A172 (cell line): Measurements from ENCODE around the gene TRDMT1. TPM values are rescaled to one million over a fixed set of nuclear protein-coding genes. Genes with fewer than 3 reads are reported as not detected.

Experiments
- DNase-seq: peaks from one replicate; pipeline ENCODE4 v3.0.0-alpha.2; 2015; ENCODE audit warnings: low spot score
- total RNA-seq: library from RNA; depleted of rRNA; stranded (reverse); fragments of >200 nt; shearing (Covaris generic); gene quantifications from 2 replicates; pipeline ENCODE4 v1.2.3, GENCODE V29; 2014; rRNA removed

The TRDMT1 gene, protein sequence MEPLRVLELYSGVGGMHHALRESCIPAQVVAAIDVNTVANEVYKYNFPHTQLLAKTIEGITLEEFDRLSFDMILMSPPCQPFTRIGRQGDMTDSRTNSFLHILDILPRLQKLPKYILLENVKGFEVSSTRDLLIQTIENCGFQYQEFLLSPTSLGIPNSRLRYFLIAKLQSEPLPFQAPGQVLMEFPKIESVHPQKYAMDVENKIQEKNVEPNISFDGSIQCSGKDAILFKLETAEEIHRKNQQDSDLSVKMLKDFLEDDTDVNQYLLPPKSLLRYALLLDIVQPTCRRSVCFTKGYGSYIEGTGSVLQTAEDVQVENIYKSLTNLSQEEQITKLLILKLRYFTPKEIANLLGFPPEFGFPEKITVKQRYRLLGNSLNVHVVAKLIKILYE
- total RNA-seq, result 4.3 and 5.9 TPM in 2 replicates

GRCh38 chr10:17200912-17201793 lies at the start of gene TRDMT1:
TSS of gene TRDMT1 (minus strand) at chr10:17201672. CDS start at chr10:17201634, 38 bp downstream.
- peak; percentile 88 for DNase-seq

DNA sequence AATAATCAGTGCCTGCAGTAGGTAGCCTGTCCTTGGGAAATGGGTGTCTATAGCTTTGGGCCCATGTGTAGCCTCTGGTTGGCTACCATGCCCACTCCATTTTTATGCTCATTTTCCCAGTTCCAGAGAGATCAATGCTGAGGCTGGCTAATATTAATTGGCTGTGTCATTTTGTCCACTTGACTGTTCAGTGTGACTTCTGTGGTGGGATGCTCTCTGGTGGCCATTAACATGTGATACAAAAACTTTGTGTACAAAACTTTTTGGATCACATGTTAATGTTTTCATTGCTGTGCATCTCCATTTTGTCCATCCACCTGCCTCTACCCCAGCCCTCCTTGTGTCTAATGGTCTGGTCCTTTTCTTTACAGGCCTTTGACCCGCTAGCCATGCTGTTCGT lies 49.3 kb upstream of the TRDMT1 start:
- DNase-seq, result no peak

GRCh38 chr10:17249820-17250219 lies 48.3 kb upstream of the TRDMT1 start:
- DNase-seq, result peak; percentile 28

DNA sequence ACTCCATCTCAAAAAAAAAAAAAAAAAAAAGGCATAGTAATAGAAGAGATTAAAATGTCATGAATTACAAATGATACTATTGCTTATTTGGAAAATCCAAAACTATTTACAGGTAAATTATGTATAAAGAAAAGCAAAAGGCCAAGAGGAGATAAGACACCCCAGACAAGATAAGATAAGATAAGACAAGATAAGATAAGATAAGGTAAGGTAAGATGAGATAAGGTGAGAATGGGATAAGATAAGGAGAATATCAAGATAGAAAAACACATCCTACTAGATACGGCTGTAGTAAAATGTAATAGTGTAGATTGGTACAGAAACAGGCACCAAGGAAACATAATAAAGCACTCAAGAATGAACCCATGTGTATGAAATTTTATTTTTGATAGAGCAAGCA lies 47.5 kb upstream of the TRDMT1 start:
- DNase-seq, result no peak

DNA sequence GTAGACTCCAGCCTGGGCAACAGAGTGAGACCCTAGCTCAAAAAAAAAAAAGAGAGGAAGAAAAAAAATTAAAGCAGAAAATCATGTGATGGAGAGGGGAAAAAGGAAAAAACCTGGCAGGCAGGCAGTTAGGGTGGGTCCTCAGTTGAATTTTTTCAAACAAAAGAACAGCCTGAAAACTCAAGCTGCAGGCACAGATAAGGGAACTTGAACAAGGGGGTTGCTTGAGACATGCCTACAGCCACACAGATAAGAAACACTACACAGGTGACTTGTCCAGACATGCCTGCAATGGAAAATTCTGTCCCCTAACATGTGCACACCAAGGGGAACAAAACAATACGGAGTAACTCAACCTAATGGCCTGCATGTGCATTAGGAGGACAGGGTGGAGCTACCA lies 45.7 kb upstream of the TRDMT1 start:
- DNase-seq, result no peak

GRCh38 chr10:17244700-17245365 lies 43.4 kb upstream of the TRDMT1 start:
- DNase-seq, result peak; percentile 58

DNA sequence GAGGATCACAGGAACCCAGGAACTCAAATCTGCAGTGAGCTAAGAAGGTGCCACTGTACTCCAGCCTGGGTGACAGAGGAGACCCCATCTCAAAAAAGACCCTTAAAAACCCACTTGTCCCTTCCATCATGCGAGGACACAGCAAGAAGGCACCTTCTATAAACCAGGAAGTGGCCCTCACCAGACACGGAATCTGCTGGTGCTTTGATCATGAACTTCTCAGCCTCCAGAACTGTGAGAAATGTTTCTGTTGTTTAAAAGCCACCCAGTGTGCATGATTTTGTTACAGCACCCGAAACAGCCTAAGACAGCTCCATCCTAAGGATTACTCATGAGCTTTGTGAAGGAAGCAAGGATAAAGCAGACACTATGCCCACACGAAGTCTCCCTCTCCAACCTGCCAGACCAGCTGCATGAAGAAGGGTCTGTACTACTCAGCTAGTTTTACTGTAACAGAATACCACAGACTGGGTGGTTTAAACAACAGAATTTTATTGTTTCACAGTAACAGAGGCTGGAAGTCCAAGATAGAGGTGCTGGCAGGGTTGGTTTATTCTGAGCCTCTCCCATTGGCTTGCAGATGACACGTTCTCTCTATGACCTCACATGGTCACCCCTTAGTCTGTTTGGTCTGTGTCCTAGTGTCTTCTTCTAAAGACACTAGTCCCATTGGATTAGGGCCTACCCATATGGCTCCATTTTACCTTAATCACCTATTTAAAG lies 40.3 kb upstream of the TRDMT1 start:
- DNase-seq, result no peak

DNA sequence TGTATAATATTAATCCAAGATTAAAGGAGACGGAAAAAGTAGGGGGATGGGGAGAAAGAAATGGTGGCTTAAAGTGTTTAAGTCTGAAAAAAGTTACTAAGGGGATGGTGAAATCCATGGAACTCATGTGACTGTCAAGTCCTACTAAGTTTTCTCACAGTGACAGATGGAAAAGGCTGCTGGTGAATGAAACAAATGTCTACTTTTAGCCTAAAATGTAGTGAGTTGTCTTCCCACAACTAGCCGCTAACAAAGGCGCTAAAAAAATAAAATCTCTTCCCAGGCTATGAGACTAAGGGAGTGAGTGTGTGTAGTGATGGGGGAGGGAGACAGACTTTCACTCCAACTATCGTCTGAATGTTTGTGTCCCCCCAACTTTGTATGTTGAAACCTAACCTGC lies 39.1 kb upstream of the TRDMT1 start:
- no peak for DNase-seq

DNA sequence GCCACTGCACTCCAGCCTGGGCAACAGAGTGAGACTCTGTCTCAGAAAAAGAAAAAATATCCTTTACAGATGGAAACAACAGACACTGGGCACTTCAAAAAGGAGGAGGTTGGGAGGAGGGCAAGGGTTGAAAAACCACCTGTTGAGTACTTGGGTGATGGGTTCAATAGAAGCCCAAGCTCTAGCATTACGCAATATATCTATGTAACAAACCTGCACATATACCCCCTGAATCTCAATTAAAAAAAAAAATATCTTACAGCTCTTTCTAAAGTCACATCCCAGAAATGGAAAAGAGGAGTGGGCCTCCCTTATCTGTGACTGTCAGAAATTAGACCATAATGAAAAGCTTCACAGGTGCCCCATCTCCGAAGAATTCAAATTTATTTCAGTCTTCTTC lies 38.6 kb upstream of the TRDMT1 start:
- no peak for DNase-seq

DNA sequence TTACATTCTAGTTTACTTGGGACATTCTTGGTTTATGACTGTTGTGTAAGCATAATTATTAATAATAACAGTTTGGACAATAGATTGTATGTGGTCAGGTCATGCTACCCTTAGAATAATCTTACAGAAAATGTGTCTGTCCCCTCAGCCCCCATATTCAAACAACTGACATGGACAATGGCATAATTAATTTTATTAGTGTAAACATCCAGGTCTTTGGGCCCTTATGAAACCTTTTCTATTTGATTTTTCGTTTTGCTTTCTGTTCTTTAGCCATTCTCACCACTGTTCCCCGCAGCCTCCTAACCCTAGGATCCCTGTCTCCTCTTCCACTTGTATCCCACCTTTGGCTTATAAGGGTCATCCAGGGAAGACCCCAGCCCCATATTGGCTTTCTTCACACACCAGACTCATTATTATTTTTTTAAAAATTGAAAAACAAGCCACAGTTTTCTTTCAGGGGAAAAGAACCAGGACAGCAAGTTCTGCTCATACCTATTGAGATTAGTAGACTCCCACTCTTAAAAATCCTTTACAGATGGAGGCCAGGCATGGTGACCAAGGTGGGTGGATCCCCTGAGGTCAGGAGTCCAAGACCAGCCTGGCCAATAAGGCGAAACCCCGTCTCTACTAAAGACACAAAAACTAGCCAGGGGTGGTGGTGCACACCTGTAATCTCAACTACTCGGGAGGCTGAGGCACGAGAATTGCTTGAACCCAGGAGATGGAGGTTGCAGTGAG lies 38.0 kb upstream of the TRDMT1 start:
- no peak for DNase-seq

DNA sequence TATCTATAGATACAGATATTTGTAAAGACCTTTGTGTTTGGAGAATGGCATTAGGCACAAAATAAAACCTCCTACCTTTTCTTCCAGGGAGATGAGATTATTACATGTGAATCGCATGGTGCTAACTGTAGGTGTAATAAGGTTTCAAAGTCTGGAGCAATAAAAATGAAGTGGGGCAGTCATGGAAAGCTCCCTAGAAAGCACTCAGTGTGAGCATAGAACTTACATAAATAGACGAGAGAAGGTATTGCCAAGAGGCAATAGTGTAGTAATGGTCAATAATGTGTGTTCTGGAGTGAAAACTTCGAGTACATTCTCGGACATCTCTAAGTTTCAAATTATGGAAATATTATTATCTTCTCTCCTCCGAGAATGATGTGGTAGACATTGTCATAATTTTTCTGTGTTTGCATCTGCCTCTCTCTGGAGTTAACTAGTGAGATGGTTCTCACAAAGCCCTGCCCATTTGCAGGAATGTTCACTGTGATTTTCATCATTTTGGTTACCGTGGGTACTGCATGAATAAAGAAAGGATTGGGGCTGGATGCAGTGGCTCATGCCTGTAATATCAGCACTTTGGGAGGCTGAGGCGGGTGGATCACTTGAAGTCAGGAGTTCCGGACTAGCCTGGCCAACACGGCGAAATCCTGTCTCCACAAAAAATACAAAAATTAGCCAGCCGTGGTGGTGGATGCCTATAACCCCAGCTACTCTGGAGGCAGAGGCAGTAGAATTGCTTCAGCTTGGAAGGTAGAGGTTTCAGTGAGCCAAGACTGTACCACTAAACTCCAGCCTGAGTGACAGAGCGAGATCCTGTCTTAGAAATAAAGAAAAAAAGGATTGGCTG lies 37.2 kb upstream of the TRDMT1 start:
- peak; percentile 67 for DNase-seq

- no peak for DNase-seq
These were observed 36.5 kb upstream of the TRDMT1 start for GRCh38 chr10:17237915-17238444.

- DNase-seq, result no peak
These were observed 35.7 kb upstream of the TRDMT1 start for GRCh38 chr10:17237149-17237527.

DNA sequence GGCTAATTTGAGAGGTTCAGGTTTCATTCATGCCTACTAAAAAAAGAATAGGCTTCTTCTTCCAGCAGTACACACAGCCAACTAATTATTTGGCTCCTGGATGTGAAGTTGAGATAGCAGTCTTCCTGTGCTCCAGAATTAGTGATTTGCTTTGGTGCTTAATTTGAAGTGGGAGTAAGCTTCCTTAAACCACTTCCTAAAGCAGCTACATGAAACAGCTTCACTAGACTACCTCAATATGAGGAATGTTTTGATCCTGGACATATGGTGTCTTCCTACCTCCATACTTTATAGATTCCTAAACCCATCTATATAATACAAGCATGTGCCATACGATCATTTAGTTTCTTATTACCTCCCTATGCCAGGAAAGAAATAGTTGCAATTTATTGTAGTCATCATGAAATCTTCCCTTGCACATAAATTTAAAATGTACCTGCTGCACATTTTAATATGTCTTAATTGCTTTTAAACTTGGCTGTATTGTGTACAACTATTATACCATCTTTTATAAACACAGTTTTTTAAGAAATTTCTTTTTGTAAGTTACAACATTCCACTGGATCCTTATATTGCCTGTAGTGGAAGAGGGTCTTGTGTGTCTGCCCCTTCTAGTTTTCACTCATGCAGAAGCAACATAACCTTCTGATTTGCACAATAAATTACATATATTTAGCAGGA lies 35.1 kb upstream of the TRDMT1 start:
- DNase-seq, result no peak

GRCh38 chr10:17235136-17235535 lies 33.7 kb upstream of the TRDMT1 start:
- peak; percentile 59 for DNase-seq

GRCh38 chr10:17234431-17234945 lies 33.0 kb upstream of the TRDMT1 start:
- DNase-seq, result no peak

DNA sequence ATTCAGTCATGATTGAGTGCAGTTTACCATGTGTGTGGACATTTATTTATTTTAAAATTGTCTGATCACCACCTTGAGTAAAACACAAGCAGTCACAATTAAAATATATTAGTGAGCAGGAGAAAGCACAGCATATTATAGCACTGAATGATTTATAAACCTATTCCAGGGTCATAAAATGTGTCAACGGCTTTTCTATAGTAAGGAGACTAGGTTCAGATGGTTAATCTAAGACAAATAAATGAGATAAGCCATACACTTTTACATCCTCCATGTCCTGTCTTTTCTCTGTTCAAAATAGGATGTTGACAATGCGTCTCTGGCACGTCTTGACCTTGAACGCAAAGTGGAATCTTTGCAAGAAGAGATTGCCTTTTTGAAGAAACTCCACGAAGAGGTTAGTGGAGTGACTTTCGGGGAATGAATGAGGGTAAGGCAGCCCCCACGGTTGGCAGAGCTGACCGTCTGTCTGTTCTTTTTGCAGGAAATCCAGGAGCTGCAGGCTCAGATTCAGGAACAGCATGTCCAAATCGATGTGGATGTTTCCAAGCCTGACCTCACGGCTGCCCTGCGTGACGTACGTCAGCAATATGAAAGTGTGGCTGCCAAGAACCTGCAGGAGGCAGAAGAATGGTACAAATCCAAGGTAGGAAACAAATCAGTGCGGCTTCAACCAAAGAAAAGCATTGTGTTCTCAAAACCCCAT lies 32.0 kb upstream of the TRDMT1 start:
- DNase-seq, result peak; percentile 25

- DNase-seq, result no peak
These were observed 30.9 kb upstream of the TRDMT1 start for GRCh38 chr10:17232276-17232960.
